Epithelial cell of prostate (primary cell): ENCODE results near the gene RTL3.
"Not testable (repeated sequence)": the region's sequence is repeated elsewhere in the genome, so short reads cannot be mapped to it uniquely, and the experiment has no call there.

Experiments
- DNase-seq: peaks from one replicate; pipeline ENCODE4 v3.0.0-alpha.2; 2011; ENCODE audit warnings: low read depth, low spot score
- H3K27ac ChIP-seq: fragments of 450-650 bp; 2 replicates; pipeline ENCODE4 v1.5.1; 2017; ENCODE audit warnings: mild to moderate bottlenecking

The RTL3 gene, protein sequence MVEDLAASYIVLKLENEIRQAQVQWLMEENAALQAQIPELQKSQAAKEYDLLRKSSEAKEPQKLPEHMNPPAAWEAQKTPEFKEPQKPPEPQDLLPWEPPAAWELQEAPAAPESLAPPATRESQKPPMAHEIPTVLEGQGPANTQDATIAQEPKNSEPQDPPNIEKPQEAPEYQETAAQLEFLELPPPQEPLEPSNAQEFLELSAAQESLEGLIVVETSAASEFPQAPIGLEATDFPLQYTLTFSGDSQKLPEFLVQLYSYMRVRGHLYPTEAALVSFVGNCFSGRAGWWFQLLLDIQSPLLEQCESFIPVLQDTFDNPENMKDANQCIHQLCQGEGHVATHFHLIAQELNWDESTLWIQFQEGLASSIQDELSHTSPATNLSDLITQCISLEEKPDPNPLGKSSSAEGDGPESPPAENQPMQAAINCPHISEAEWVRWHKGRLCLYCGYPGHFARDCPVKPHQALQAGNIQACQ

DNA sequence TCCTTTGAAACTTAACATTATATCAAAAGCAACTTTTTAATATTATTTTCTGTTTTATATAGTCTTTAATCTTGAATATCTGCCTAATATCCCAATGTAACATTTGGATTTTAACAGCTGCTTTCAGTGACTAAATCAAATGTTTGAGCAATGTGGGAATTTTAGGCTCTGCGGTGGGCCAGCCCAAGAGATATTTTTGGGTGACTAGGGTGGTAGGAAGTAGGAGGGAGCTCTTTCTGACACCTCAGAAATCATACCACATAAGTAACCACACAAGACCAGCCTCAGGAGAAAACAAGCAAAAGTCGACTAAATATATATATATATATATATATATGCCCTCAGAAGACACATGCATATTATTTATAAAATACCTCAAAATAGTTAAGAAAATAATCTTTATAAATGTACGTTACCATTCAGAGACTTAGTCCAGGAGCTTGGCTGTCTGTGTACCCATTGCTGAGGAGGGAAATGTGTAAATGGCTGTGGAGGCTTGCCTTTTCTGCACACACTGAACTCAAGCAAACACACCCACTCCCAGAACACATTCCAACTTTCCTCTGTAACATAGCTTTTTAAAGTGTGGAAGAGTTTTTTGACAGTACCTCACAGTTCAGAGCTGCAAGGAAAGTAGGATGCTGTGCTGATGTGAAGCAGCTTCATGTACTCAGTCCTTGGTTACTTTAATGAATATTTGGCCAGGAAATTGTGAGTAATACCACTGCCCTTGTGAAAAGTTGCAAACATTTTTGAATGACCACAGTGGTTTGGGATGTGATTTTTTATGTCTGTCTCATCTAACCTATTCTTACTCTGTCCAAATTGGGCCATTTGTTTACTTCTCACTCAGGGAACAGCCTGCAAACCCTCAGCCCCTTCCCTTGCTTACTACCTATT, at the start of gene RTL3:
Gene RTL3, minus strand, starts transcription at position 484 of the 900 bp plus-strand sequence. CDS start 908 bp downstream, outside the sequence.
- no peak for DNase-seq
- H3K27ac ChIP-seq: no peak within 1 kb of the TSS

DNA sequence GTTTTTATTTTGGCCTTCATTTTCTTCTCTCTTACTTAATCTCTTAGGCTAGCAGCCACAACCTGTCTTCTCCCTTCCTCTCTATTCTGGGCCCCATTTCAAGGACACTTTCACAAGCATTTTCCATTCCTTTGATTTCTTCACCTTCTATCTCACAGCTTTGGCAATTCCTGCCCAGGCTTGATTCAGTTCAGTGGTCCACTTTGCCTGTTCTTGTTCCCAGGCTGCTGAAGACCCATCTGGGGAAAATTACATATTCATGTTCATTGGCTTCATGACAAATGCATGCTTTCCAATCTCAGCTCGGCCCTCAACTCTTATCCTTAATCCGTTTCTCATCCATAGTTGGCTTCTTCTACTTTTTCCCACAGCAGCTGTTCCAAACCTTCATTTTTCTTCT, 49.7 kb upstream of the RTL3 start:
- no peak for DNase-seq

DNA sequence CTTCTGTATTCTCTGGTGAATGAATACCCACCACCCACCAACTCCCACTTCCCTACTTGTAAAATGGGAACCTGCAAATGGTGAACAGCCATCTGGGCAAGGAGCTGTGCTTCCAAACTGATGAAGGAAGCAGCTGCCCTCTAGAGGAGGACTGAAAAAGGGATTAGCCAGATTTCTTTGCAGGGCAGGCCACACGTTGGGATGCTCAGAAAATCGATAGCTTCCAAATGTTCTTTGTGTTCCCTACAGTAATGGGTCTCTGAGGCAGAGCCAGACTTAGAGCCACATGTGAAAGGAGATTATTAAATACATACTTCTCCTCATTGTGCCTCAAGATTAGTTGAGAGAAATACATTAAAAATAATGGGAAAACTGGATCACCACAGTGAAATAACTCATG, 49.1 kb upstream of the RTL3 start:
- DNase-seq: no peak
- H3K27ac ChIP-seq: no peak overlapping the region

More for the DNA sequence above, 49.7 kb upstream of the RTL3 start:
- no peak overlapping the region for H3K27ac ChIP-seq

DNA sequence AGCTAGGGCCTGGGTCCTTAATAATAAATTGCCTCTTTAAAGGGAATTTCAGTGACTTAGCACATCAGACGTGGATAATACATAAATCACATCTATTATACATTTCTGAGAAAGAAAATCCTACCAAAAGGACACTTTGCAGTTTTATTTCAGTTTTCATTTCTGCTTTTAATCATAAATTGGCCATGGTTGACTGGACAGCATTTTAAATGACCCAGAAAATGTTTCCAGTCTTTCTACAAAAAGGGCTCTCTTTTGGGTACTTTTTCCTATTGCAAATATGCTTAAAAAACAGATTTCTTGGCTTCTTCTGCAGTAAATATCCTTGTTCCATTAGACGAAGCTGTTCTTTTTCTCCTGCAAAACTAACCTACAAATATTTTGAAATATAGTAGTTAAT, 46.9 kb upstream of the RTL3 start:
- no peak for DNase-seq
- H3K27ac ChIP-seq: no peak overlapping the region

DNA sequence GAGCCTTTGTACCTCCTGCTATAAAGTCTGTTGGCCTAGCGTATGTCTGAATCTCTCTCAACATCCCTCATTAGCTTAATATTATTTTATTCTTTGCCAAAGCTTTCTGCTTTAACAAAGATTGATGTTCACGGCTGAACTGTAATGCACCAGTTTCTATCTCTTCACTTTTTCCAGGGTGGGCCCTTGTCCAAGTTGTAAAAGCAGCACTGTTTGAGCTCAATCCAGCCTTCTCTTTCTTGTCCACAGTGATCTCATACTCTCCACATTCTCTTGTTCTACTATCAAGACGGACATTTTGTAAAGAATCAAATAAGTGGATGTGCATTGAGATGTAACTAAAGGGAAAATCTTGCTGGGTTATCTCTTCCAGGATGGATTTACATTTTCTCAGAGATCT, 34.4 kb upstream of the RTL3 start:
- no peak for DNase-seq

DNA sequence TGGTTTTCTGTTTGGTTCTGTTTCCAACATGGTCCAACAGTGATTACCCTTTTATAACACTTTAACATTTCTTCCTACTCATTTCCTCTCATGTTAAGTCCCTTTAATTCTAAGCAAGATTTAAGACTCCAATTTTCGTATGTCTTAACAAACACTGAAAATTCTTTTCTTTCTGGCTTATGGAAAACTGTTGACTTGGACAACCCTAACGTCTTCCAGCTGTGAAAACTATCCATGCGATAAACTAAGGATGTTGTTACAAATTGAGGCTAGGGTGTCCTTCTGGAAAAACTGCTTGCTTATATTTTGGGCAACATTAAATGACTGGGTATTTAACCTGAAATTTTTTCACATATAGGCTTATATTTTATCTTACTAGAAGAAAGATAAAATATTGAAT, 33.9 kb upstream of the RTL3 start:
- no peak for DNase-seq
- no peak overlapping the region for H3K27ac ChIP-seq

More for the DNA sequence above, 34.4 kb upstream of the RTL3 start:
- no peak overlapping the region for H3K27ac ChIP-seq

DNA sequence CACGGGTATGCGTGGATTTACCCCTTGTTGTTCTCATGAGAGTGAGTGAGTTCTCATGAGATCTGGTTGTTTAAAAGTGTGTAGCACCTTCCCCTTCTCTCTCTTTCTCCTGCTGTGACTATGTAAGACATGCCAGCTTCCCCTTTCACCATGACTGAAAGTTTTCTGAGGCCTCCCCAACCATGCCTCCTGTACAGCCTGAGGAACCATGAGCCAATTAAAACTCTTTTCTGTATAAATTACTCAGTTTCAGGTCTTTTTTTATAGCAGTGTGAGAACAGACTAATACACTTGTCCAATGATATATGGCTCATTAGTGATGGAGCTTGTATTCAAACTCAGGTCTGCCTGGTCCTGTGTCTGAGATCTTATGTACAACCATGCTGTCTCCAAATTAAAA, 28.5 kb upstream of the RTL3 start:
- no peak overlapping the region for H3K27ac ChIP-seq

DNA sequence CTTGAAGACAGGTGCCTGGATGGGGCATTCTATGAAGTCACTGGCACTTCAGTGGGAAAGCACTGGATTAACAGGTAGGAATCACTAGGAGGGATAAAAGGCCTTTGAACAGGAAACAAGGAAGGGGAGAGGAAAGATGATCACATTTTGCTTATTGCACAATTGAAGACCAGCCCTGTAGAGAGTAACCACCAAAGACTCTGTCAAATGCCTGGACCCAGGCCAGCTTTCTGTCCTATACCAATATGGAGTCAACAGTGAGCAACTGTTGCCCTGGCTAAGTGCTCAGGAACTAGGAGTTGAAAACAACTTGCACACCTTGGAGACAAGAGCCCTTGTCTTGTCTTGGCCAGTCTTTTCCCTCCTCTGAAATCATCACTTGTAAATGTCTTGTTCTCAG, 14.1 kb upstream of the RTL3 start:
- DNase-seq: no peak
- H3K27ac ChIP-seq: no peak overlapping the region

More for the DNA sequence above, 28.5 kb upstream of the RTL3 start:
- DNase-seq: no peak

DNA sequence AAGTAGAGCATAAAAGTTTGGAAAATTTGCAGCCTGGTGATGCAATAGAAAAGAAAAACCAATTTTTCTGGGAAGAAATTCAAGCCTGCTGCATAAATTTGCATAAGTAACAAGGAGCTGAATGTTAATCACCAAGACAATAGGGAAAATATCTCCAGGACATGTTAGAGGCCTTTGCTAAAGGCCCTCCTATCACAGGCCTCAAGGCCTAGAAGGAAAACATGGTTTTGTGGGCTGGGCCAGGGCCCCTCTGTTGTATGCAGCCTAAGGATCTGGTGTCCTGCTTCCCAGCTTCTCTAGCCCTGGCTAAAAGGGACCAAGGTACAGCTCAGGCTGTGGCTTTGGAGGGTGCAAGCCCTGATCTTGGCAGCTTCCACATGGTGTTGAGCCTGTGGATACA, 6.2 kb upstream of the RTL3 start:
- no peak overlapping the region for H3K27ac ChIP-seq
- no peak for DNase-seq

DNA sequence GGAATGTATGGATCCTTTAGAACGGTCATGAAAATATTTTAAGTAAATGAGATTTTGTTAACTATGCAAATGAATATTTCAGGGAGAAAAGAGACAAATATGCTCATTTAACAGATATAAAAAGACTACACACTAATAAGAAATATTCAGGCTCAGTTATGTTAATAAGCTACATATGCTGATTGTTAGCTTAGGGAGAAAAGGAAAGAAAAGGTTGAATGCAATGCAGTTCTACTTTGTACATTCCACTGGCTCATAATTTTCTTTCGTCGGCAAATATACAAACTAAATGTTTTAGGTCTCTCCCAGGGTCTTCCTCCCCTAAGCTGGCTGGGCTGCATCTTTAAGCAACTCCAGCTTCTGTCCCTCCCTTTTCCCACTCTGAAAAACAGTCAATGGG, 2.7 kb upstream of the RTL3 start:
- no peak for DNase-seq

DNA sequence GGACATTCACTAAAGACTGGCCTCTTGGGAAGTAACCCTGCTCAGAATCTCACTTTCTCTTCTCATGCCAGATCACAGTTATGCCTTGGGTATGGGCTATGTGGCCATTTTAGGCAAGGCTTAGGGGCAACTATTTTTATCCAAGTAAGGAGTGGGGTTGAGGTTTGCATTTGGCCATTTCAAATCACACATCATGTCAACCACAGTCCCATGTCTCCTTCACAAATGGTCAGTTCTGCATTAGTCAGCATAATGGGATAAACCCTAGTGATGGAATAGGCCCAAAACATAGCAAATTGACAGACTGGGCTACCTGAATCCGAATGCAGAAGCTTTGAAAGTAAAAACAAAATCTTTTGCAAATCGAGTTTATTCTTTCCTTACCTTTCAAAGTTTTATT, 827 bp upstream of the RTL3 start:
- no peak for DNase-seq
- no peak overlapping the region for H3K27ac ChIP-seq

More for the DNA sequence above, 2.7 kb upstream of the RTL3 start:
- no peak overlapping the region for H3K27ac ChIP-seq

DNA sequence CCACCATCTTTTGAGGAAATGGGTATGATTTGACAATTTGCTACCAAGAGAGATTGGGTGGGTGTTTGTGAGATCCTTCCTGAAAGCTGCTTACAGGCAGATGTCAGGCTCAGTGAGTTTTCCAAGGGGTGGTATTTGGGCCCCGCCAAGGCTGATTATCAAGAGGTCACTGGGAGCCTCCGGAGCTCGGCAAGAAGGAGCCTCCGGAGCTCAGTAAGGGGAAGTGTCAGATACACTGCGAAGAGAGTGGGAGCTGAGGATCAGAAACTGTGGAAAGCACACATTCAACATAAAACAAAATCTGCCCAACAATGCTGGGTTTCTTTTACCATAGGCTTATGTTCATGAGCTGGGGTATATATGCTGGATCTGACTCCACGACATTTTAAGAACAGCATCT, 714 bp downstream of the RTL3 start:
- H3K27ac ChIP-seq: no peak overlapping the region
- no peak for DNase-seq

DNA sequence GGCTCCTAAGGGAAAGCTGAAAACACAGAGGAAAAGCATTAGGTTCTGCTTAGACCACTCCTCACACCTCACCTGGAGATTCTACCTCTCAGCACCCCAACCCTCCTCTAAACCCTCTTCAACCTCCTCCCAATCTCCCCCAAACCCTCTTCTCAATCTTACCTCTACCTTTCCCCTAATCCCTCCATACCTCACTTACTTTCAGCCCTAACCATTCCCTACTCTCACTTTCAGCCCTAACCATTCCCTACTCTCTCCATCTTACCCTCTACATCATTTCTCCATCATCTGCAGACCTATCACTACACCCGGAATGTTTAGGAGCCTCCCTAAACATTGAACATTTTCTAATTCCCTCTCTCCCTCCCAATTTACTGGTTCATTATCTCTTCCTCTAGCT, 3.5 kb downstream of the RTL3 start:
- no peak for DNase-seq
- H3K27ac ChIP-seq: no peak overlapping the region

DNA sequence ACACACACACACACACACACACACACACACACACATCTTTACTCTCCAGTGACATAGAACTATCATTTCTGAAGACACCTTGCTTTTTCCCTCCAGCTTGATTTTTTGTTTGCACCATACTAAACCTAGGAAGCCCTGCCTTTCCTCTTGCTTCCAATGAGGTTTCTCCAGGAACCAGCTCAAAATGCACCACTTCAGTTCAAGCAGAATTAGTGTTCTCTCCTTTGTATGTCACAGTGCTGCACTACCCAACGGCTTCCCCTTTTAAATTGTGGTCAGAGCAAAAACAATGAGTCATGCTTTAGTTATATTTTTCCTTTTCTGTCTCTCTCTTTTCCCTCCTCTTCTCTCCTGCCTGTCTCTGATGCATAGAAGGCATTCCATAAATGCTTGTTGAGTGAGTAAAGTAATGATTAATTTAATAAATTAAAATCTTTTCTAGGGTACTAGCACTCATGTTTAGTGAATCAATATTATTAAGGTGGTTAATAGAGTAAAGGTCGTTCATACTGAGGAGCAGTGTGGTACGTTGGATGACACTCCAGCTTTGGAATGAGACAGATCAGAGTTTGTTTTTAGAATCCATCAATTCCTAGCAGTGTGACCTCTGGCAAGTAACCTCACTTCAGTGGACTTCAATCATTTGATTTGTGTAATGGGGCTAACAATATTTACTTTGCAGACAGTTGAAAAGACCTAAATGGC, 5.9 kb downstream of the RTL3 start:
- no peak overlapping the region for H3K27ac ChIP-seq
- DNase-seq: peak; percentile 14

DNA sequence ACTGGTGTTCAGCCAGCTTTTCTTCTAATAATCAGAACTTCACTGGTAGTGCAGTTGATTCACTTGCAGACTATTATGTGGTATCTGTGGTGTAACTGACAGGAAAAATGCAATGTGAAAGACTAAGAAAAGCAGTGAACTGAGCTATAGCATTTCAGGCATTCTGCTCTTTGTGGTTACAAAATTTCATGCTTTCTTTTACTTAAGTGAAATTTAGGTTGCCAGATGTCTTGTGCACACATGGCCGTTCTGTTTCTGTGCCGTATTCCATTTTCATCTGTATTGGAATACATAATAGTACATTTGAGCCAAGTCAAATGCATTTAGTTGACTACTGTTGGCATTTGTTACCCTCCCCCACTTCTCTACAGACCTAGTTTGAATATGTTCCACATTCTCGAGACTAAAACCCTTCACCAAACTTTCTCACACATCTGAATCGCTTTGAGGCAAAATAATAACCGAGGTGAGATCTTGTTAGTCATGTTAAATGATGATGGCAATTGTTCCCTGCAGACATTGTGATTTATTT, 8.2 kb downstream of the RTL3 start:
- DNase-seq: no peak
- no peak overlapping the region for H3K27ac ChIP-seq

DNA sequence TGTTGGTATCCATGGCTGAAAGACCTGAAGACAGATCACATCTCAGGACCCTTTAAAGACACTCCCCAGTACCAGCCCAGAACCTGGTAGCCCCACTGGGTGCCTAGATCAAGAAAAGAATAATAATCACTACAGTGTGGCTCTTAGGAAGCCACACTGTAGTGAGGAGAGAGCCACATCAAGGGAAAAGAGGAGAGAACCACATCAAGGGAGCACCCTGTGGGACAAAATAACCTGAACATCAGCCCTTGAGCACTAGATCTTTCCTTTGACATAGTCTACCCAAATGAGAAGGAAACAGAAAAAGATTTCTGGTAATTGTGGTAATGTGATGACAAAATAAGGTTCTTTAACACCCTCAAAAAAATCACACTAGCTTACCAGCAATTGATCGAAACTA, 15.3 kb downstream of the RTL3 start:
- no peak for DNase-seq
- no peak overlapping the region for H3K27ac ChIP-seq

DNA sequence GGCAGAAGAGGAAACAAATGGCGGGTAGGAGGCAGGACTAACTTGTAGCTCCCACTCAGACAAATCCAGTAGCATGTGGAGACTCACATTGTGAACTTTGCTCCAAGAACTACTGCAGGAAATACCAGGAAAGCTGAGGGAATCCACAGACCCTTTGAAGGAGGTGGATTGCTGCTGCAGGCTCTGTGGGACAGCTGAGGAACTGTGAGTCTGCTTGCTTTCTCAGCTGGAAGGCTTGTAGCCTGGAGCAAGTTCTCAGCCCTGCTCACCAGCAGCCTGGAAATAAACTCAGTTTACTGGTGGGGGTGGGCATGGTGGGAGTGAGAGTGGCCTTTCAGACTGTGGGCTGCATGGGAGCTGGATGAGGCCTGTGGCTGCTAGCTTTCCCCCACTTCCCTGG, 16.0 kb downstream of the RTL3 start:
- no peak overlapping the region for H3K27ac ChIP-seq
- DNase-seq: no peak

DNA sequence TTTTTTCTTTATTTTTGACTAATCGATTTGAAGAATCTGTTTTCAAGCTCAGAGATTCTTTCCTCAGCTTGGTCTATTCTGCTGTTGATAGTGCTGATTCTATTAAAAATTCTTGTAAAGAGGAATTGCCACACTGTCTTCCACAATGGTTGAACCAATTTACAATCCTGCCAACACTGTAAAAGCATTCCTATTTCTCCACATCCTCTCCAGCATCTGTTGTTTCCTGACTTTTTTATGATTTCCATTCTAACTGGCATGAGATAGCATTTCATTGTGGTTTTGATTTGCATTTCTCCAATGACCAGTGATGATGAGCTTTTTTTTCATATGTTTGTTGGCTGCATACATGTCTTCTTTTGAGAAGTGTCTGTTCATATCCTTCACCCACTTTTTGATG, 23.0 kb downstream of the RTL3 start:
- DNase-seq, H3K27ac ChIP-seq: not testable (repeated sequence)

DNA sequence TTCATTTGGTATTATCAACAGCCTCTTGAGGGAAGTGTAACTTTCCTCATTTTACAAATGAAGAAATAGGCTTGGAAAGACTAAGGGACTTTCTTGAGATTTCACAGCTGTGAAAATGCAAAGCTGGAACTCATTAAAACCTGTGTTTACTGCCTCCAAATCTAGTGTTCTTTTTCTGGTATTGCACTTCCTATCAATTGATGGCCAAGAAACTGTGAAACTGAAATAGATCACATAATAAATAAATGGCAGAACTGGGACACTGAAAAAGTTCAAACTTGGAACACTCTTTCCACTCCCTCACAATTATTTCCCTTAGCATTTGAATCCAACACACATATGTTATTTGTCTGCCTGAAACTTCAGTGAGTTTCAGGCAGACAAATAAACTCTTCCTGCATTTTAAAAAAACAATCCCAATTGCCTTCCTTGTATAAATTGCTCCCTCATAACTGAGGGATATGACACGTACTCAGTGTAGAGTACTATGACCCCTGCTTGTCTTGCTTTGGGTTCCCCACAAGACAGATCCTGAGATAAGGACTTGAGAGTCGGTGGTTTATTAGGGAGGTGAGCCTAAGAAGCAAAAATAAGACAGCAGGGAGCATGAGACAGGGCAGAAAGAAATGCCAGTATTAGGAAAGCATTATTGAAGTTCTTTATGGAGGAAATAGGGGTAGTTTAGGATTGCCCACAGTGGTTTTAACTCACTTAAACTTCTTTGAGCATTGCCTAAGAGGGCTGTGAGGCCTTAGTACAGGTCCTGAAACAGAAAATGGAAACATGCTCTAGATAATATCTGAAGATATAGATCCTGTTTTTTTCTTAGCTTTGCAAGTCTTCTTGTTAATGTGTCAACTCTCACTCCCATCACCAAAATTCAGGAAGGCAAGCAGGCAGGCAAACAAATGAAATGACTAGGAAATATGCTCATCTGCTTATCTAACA, 33.9 kb downstream of the RTL3 start:
- no peak for DNase-seq

More for the DNA sequence above, 33.9 kb downstream of the RTL3 start:
- H3K27ac ChIP-seq: no peak overlapping the region
